GM18858 (cell line): ENCODE measurements around the gene UBE2J2.
A peak's percentile ranks its signal among the peaks of the same experiment; 100 is the strongest.

Source experiments
- ATAC-seq: cut with Tn5 transposase; IDR thresholded peaks from one replicate; pipeline ENCODE4 v1.9.1; 2021; ENCODE audit not compliant: unreplicated experiment

Gene UBE2J2

GRCh38 chr1:1241588-1242219 lies 31.9 kb downstream of the UBE2J2 start:
- no peak for ATAC-seq

- ATAC-seq: no peak
Measured at GRCh38 chr1:1240822-1241587, 32.6 kb downstream of the UBE2J2 start.

GRCh38 chr1:1240348-1240732 lies 33.3 kb downstream of the UBE2J2 start:
- no peak for ATAC-seq

GRCh38 chr1:1239614-1240347 lies 33.9 kb downstream of the UBE2J2 start:
- no peak for ATAC-seq

GRCh38 chr1:1239227-1239613 lies 34.4 kb downstream of the UBE2J2 start:
- no peak for ATAC-seq

GRCh38 chr1:1238702-1239178 lies 34.9 kb downstream of the UBE2J2 start:
- ATAC-seq: no peak

GRCh38 chr1:1237874-1238701 lies 35.6 kb downstream of the UBE2J2 start:
- ATAC-seq: no peak

- ATAC-seq: no peak
Measured at GRCh38 chr1:1236945-1237873, 36.4 kb downstream of the UBE2J2 start.

- no peak for ATAC-seq
Measured at GRCh38 chr1:1236176-1236763, 37.4 kb downstream of the UBE2J2 start.

- no peak for ATAC-seq
Measured at GRCh38 chr1:1235016-1235744, 38.5 kb downstream of the UBE2J2 start.

- no peak for ATAC-seq
Measured at GRCh38 chr1:1234180-1234808, 39.4 kb downstream of the UBE2J2 start.

GRCh38 chr1:1233567-1233892 lies 40.1 kb downstream of the UBE2J2 start:
- no peak for ATAC-seq

GRCh38 chr1:1232796-1233566 lies 40.7 kb downstream of the UBE2J2 start:
- no peak for ATAC-seq

- peak; percentile 19 for ATAC-seq
Measured at GRCh38 chr1:1232208-1232795, 41.4 kb downstream of the UBE2J2 start, which contains the start of gene B3GALT6. Gene B3GALT6 (plus strand): TSS chr1:1232237. CDS start chr1:1232279, 42 bp downstream.

GRCh38 chr1:1231400-1232207 lies 42.0 kb downstream of the UBE2J2 start, which contains the start of gene SDF4:
Gene SDF4 (minus strand): TSS chr1:1232001. CDS start chr1:1228772, 3,229 bp downstream.
- peak; percentile 73 for ATAC-seq

- ATAC-seq: no peak
Measured at GRCh38 chr1:1230656-1231399, 42.8 kb downstream of the UBE2J2 start.
